Loucy (cell line): ENCODE measurements around the gene RIPOR2.
"Not testable (repeated sequence)": the region's sequence is repeated elsewhere in the genome, so short reads cannot be mapped to it uniquely, and the experiment has no call there.

Experiments used
- H2AFZ ChIP-seq: fragments of 200-600 bp; sonication (generic); 2 replicates; pipeline ENCODE4 v1.6.0; 2016; ENCODE audit warnings: antibody characterized with exemption, mild to moderate bottlenecking, low read length, moderate library complexity
- H3F3A ChIP-seq: fragments of 200-600 bp; 2 replicates; pipeline ENCODE4 v1.6.0; 2016; ENCODE audit warnings: antibody characterized with exemption, low read depth, mild to moderate bottlenecking
- H3K27me3 ChIP-seq: fragments of 200-600 bp; sonication (generic); 2 replicates; pipeline ENCODE4 v1.6.1; 2014; ENCODE audit warnings: low read length, mild to moderate bottlenecking; ENCODE audit not compliant: insufficient read depth, poor library complexity, severe bottlenecking
- H3K36me3 ChIP-seq: fragments of 200-600 bp; sonication (generic); 2 replicates; pipeline ENCODE4 v1.6.1; 2016; ENCODE audit warnings: low read length; ENCODE audit not compliant: insufficient read depth
- H3K4me1 ChIP-seq: fragments of 200-600 bp; sonication (generic); 2 replicates; pipeline ENCODE4 v1.5.1; 2014; ENCODE audit warnings: low read length, mild to moderate bottlenecking; ENCODE audit not compliant: insufficient read depth, poor library complexity, severe bottlenecking
- H3K4me2 ChIP-seq: fragments of 200-600 bp; sonication (generic); 2 replicates; pipeline ENCODE4 v1.6.0; 2014; ENCODE audit warnings: antibody characterized with exemption, low read length, low read depth, mild to moderate bottlenecking; ENCODE audit not compliant: poor library complexity, severe bottlenecking
- H3K4me3 ChIP-seq: fragments of 200-600 bp; sonication (generic); 2 replicates; pipeline ENCODE4 v1.5.1; 2014; ENCODE audit warnings: low read length, mild to moderate bottlenecking, mixed read lengths; ENCODE audit not compliant: poor library complexity, severe bottlenecking
- H3K79me2 ChIP-seq: fragments of 200-600 bp; sonication (generic); 2 replicates; pipeline ENCODE4 v1.6.1; 2014; ENCODE audit warnings: low read length; ENCODE audit not compliant: insufficient read depth
- H3K9ac ChIP-seq: fragments of 200-600 bp; sonication (generic); 2 replicates; pipeline ENCODE4 v1.6.0; 2014; ENCODE audit warnings: mild to moderate bottlenecking, low read depth, low read length, moderate library complexity; ENCODE audit not compliant: poor library complexity, severe bottlenecking
- H3K9me2 ChIP-seq: fragments of 200-600 bp; sonication (generic); replicated peaks from 2 replicates; pipeline ENCODE4 v1.6.1; 2016; ENCODE audit warnings: low read depth, low read length, mixed read lengths
- H3K9me3 ChIP-seq: fragments of 200-600 bp; sonication (generic); 2 replicates; pipeline ENCODE4 v1.6.1; 2014; ENCODE audit warnings: mild to moderate bottlenecking, antibody characterized with exemption, low read length, low read depth; ENCODE audit not compliant: insufficient read depth
- H4K20me1 ChIP-seq: fragments of 200-600 bp; sonication (generic); 2 replicates; pipeline ENCODE4 v1.6.0; 2014; ENCODE audit warnings: antibody characterized with exemption, low read length, mild to moderate bottlenecking; ENCODE audit not compliant: insufficient read depth, poor library complexity, severe bottlenecking
- CTCF ChIP-seq: fragments of 200-600 bp; sonication (generic); conservative IDR thresholded peaks from 2 replicates; pipeline ENCODE4 v1.5.1; 2014; ENCODE audit warnings: mild to moderate bottlenecking, antibody characterized with exemption, low read length
- EZH2phosphoT487 ChIP-seq: fragments of 200-600 bp; IDR thresholded peaks from 2 replicates; pipeline ENCODE4 v1.6.1; 2018; ENCODE audit warnings: antibody characterized with exemption, mild to moderate bottlenecking, moderate library complexity, borderline replicate concordance

Gene RIPOR2

GRCh38 chr6:24759718-24760117 is 176.0 kb downstream of the RIPOR2 start:
- no peaks in the 10 kb centered on the region for H3K79me2 ChIP-seq
- no peaks in the 10 kb centered on the region for H3K36me3 ChIP-seq
- H3K9ac ChIP-seq: no peak overlapping the region
- TF ChIP-seq CTCF: no peak
- TF ChIP-seq EZH2phosphoT487: no peak
- no peaks in the 10 kb centered on the region for H3F3A ChIP-seq
- H3K4me2 ChIP-seq: no peak overlapping the region
- no peaks in the 10 kb centered on the region for H3K4me1 ChIP-seq
- H3K4me3 ChIP-seq: no peak overlapping the region
- no peaks in the 10 kb centered on the region for H4K20me1 ChIP-seq
- H3K9me3 ChIP-seq: no peaks in the 10 kb centered on the region
- H3K27me3 ChIP-seq: no peaks in the 10 kb centered on the region
- peak overlapping the region; percentile 81; the same call in 1 of the 2 replicates for H2AFZ ChIP-seq
- H3K9me2 ChIP-seq: no peaks in the 10 kb centered on the region

- H4K20me1 ChIP-seq: no peaks in the 10 kb centered on the region
- no peak overlapping the region for H3K4me2 ChIP-seq
- no peaks in the 10 kb centered on the region for H3K9me3 ChIP-seq
- H3K4me1 ChIP-seq: no peaks in the 10 kb centered on the region
- H3F3A ChIP-seq: no peaks in the 10 kb centered on the region
- H3K4me3 ChIP-seq: no peak overlapping the region
- TF ChIP-seq EZH2phosphoT487: no peak
- TF ChIP-seq CTCF: no peak
- no peaks in the 10 kb centered on the region for H3K36me3 ChIP-seq
- H3K9ac ChIP-seq: no peak overlapping the region
- no peaks in the 10 kb centered on the region for H3K27me3 ChIP-seq
- no peaks in the 10 kb centered on the region for H3K79me2 ChIP-seq
- no peaks in the 10 kb centered on the region for H3K9me2 ChIP-seq
- peak overlapping the region; percentile 81 for H2AFZ ChIP-seq
Observed at GRCh38 chr6:24757611-24758010, 178.1 kb downstream of the RIPOR2 start.

- H3K9ac ChIP-seq: no peak overlapping the region
- H3K4me1 ChIP-seq: no peaks in the 10 kb centered on the region
- H3F3A ChIP-seq: no peaks in the 10 kb centered on the region
- H3K9me2 ChIP-seq: no peaks in the 10 kb centered on the region
- no peaks in the 10 kb centered on the region for H3K36me3 ChIP-seq
- H2AFZ ChIP-seq: no peak overlapping the region
- no peak overlapping the region for H3K4me3 ChIP-seq
- no peaks in the 10 kb centered on the region for H3K79me2 ChIP-seq
- H3K27me3 ChIP-seq: no peaks in the 10 kb centered on the region
- H4K20me1 ChIP-seq: no peaks in the 10 kb centered on the region
- H3K4me2 ChIP-seq: no peak overlapping the region
- no peaks in the 10 kb centered on the region for H3K9me3 ChIP-seq
- TF ChIP-seq CTCF: no peak
- no peak for TF ChIP-seq EZH2phosphoT487
Observed at GRCh38 chr6:24755279-24755678, 180.5 kb downstream of the RIPOR2 start.

- not testable (repeated sequence) for H3K9me2 ChIP-seq, H3F3A ChIP-seq, H3K27me3 ChIP-seq, H2AFZ ChIP-seq, H3K4me2 ChIP-seq, H3K9ac ChIP-seq, H3K79me2 ChIP-seq, H3K4me1 ChIP-seq, H4K20me1 ChIP-seq, H3K36me3 ChIP-seq, H3K4me3 ChIP-seq, H3K9me3 ChIP-seq
Observed at GRCh38 chr6:24754378-24754777, 181.4 kb downstream of the RIPOR2 start.
